SK-N-MC (cell line): ENCODE results near the gene KIAA0825.

ENCODE experiments used
- EZH2 ChIP-seq: fragments of 200-600 bp; sonication (generic); IDR thresholded peaks from one replicate; pipeline ENCODE4 v1.6.1; 2017; ENCODE audit warnings: antibody characterized with exemption
- POLR2AphosphoS5 ChIP-seq: IDR thresholded peaks from 2 replicates; pipeline ENCODE4 v1.6.1; 2012; ENCODE audit warnings: mild to moderate bottlenecking, low read depth, low read length, borderline replicate concordance

DNA sequence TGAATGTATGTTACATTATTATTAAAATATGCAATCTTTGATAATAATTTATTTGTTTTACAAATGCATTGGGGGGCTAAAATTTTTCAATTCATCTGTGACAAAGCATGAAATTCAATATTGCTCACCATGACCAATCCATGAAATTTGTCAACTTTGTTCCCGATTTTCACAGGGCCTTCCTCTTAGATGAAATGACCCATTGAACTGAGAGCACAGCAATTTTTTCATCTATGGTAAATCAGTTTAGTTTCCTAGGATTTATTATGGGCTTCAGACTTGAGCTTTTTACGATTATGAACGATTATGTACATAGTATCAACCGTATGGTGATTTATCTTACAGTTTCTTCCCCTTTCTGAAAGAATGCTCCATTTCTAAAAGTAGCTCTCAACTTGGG is 157.3 kb downstream of the KIAA0825 start:
- TF ChIP-seq POLR2AphosphoS5: no peak
- no peak for TF ChIP-seq EZH2
